GM12878 (cell line): ENCODE data around the gene SPTBN1. TPM values are rescaled to one million over a fixed set of nuclear protein-coding genes. Genes with fewer than 3 reads are reported as not detected.

Source experiments
- ATAC-seq: fragments of 200-7000 bp; cut with Tn5 transposase; 3 replicates; pipeline ENCODE4 v1.9.1; 2020; ENCODE audit warnings: mild to moderate bottlenecking, moderate library complexity
- BruUV-seq: library from RNA; stranded (reverse); fragments of 400-500 nt; replicated peaks from 2 replicates; lab custom pipeline; 2021; lab: Mats Ljungman, UMichigan
- CTCF ChIA-PET: fragments of 300-600 bp; sonication (Branson Sonifier 250); formaldehyde crosslinking; extraction: SDS; loops from one replicate; lab custom pipeline; 2021; ENCODE audit warnings: inconsistent platforms; lab: Yijun Ruan, JAX
- POLR2A ChIA-PET: fragments of 350-600 bp; formaldehyde crosslinking; extraction: SDS; loops from one replicate; lab custom pipeline; 2021; ENCODE audit warnings: inconsistent platforms; lab: Charles Lee
- RAD21 ChIA-PET: fragments of 300-600 bp; sonication (Branson Sonifier 250); formaldehyde crosslinking; loops from one replicate; lab custom pipeline; 2023; ENCODE audit warnings: antibody characterized with exemption; ENCODE audit not compliant: unreplicated experiment; lab: Charles Lee
- SMC1A ChIA-PET: fragments of 300-600 bp; sonication (Branson Sonifier 250); formaldehyde crosslinking; loops from one replicate; lab custom pipeline; 2023; ENCODE audit not compliant: unreplicated experiment, uncharacterized antibody; lab: Charles Lee
- DNase-seq: peaks from one replicate; pipeline ENCODE4 v3.0.0-alpha.2; 2011; ENCODE audit warnings: low read depth, low spot score
- FAIRE-seq: peaks from 3 replicates; lab custom pipeline; 2011; peaks lifted over from hg19 to GRCh38; lab: Jason Lieb, UNC
- H2AFZ ChIP-seq: 2 replicates; pipeline ENCODE4 v1.6.0; 2011; ENCODE audit warnings: low read depth, low read length, control low read depth; ENCODE audit not compliant: control insufficient read depth
- H3K27ac ChIP-seq: 2 replicates; pipeline ENCODE4 v1.5.1; 2011; ENCODE audit warnings: control low read depth; ENCODE audit not compliant: control insufficient read depth, insufficient read depth
- H3K27me3 ChIP-seq, 2 experiments: replicated peaks in 1 of 2; 2 replicates each; pipeline versions ENCODE4 v1.6.0 to v1.6.1; 2011; ENCODE audit warnings: low read length in 1 of 2; ENCODE audit not compliant: control insufficient read depth in 2 of 2, insufficient read depth in 2 of 2
- H3K36me3 ChIP-seq, 2 experiments: 2 replicates each; pipeline ENCODE4 v1.5.1; 2011; ENCODE audit warnings: low read length in 1 of 2; ENCODE audit not compliant: control insufficient read depth in 2 of 2, insufficient read depth in 2 of 2
- H3K4me1 ChIP-seq: 2 replicates; pipeline ENCODE4 v1.6.1; 2011; ENCODE audit warnings: mild to moderate bottlenecking, low read length, moderate library complexity, mixed read lengths; ENCODE audit not compliant: control insufficient read depth, insufficient read depth
- H3K4me2 ChIP-seq: 2 replicates; pipeline ENCODE4 v1.6.0; 2011; ENCODE audit warnings: control low read depth; ENCODE audit not compliant: control insufficient read depth, insufficient read depth
- H3K4me3 ChIP-seq: fragments of 200-600 bp; sonication (generic); 2 replicates; pipeline ENCODE4 v1.5.1; 2016
- H3K79me2 ChIP-seq: 2 replicates; pipeline ENCODE4 v1.6.0; 2011; ENCODE audit warnings: low read length; ENCODE audit not compliant: control insufficient read depth, insufficient read depth
- H3K9ac ChIP-seq: 2 replicates; pipeline ENCODE4 v1.8.0; 2011; ENCODE audit warnings: low read length, control low read depth, mixed read lengths; ENCODE audit not compliant: control insufficient read depth, insufficient read depth
- H3K9me3 ChIP-seq: replicated peaks from 3 replicates; pipeline ENCODE4 v1.5.1; 2011; ENCODE audit warnings: mild to moderate bottlenecking, low read length; ENCODE audit not compliant: control insufficient read depth, insufficient read depth
- H4K20me1 ChIP-seq: 2 replicates; pipeline ENCODE4 v1.6.0; 2011; ENCODE audit not compliant: control insufficient read depth, insufficient read depth
- ATF7 ChIP-seq: fragments of 450-650 bp; IDR thresholded peaks from 2 replicates; pipeline ENCODE4 v1.6.1; 2016; ENCODE audit warnings: low read depth, mild to moderate bottlenecking
- BRCA1 ChIP-seq: IDR thresholded peaks from 2 replicates; pipeline ENCODE4 v1.6.1; 2011; ENCODE audit warnings: low read depth, low read length, improper control_type of control experiment
- CBX3 ChIP-seq: fragments of 200-600 bp; sonication (generic); IDR thresholded peaks from 2 replicates; pipeline ENCODE4 v1.6.1; 2016; ENCODE audit warnings: low read depth, borderline replicate concordance
- EED ChIP-seq: sonication (generic); IDR thresholded peaks from 2 replicates; pipeline ENCODE4 v1.6.1; 2016; ENCODE audit warnings: antibody characterized with exemption, low read depth
- ESRRA ChIP-seq: IDR thresholded peaks from 2 replicates; pipeline ENCODE4 v1.6.1; 2012; ENCODE audit warnings: mild to moderate bottlenecking, low read length, improper control_type of control experiment
- FOS ChIP-seq: IDR thresholded peaks from 3 replicates; pipeline ENCODE4 v1.6.1; 2011; ENCODE audit warnings: borderline replicate concordance; ENCODE audit not compliant: insufficient read length; ENCODE audit errors: extremely low read depth
- IKZF2 ChIP-seq, 2 experiments: fragments of 450-650 bp; IDR thresholded peaks; 2 replicates each; pipeline ENCODE4 v1.6.1; 2017; ENCODE audit warnings: mild to moderate bottlenecking in 2 of 2, moderate library complexity in 2 of 2
- KLF5 ChIP-seq: fragments of 450-650 bp; IDR thresholded peaks from 2 replicates; pipeline ENCODE4 v1.6.1; 2014; ENCODE audit warnings: mild to moderate bottlenecking; ENCODE audit not compliant: partially characterized antibody
- LARP7 ChIP-seq: fragments of 450-650 bp; IDR thresholded peaks from 2 replicates; pipeline ENCODE4 v1.6.1; 2017; ENCODE audit warnings: mild to moderate bottlenecking
- MXI1 ChIP-seq: fragments of 150-350 bp; IDR thresholded peaks from 2 replicates; pipeline ENCODE4 v1.6.1; 2011; ENCODE audit warnings: low read depth, mild to moderate bottlenecking, inconsistent platforms, low read length, improper control_type of control experiment
- POLR2AphosphoS5 ChIP-seq: IDR thresholded peaks from 2 replicates; pipeline ENCODE4 v1.6.1; 2011; ENCODE audit warnings: mild to moderate bottlenecking, low read length, inconsistent platforms
- SMAD5 ChIP-seq: IDR thresholded peaks from 2 replicates; pipeline ENCODE4 v1.6.1; 2016; ENCODE audit warnings: antibody characterized with exemption, low read depth
- TCF3 ChIP-seq: IDR thresholded peaks from 2 replicates; pipeline ENCODE4 v1.6.1; 2012; ENCODE audit warnings: low read depth, mild to moderate bottlenecking, low read length, borderline replicate concordance; ENCODE audit not compliant: insufficient read depth
- TCF7 ChIP-seq: IDR thresholded peaks from 2 replicates; pipeline ENCODE4 v1.6.1; 2014; ENCODE audit warnings: antibody characterized with exemption, borderline replicate concordance
- ZSCAN29 ChIP-seq: fragments of 450-650 bp; IDR thresholded peaks from 2 replicates; pipeline ENCODE4 v1.6.1; 2017; ENCODE audit warnings: mild to moderate bottlenecking, moderate library complexity
- WGBS: methylation state at CpG from one replicate; pipeline ENCODE4 v1.1.6; 2016; ENCODE audit warnings: low lambda C conversion rate; ENCODE audit not compliant: insufficient replicate concordance, insufficient coverage; ENCODE audit errors: missing lambda C conversion rate; 5-methylcytosine and 5-hydroxymethylcytosine counted together
- in situ Hi-C: fragments of 300-500 bp; cut with MboI; formaldehyde crosslinking; loops from 9 replicates; pipeline ENCODE4 v1.14.3; 2018; ENCODE audit warnings: mixed read lengths
- intact Hi-C: fragments of 100-400 bp; cut with micrococcal nuclease; formaldehyde crosslinking; loops from one replicate; pipeline ENCODE4 v1.14.2; 2022; ENCODE audit not compliant: unreplicated experiment
- polyA plus RNA-seq, 11 experiments: library from polyadenylated mRNA; depleted of rRNA in 4 of 11; unstranded in 6 of 11; stranded (reverse) in 5 of 11; fragments of >200 nt; fragmentation: Nextera tagmentation in 4 of 11; fragmentation: Illumina TruSeq in 1 of 11; extraction: Ambion mirVana in 4 of 11; extraction: Trizol in 1 of 11; gene quantifications; 1 replicate in 1 of 11; 2 replicates in 10 of 11; pipeline versions ENCODE4 v1.2.1 to v1.2.3, GENCODE V29; 2011 to 2016; ENCODE audit warnings: inconsistent platforms in 2 of 11, missing spikeins in 2 of 11, low read depth in 1 of 11
- total RNA-seq, 4 experiments: library from RNA; depleted of rRNA in 3 of 4; stranded (reverse); fragments of >200 nt in 3 of 4; fragmentation: Illumina TruSeq in 1 of 4; extraction: Trizol in 1 of 4; gene quantifications; 2 replicates each; pipeline versions ENCODE4 v1.2.1 to v1.2.3, GENCODE V29; 2013 to 2021
- TF ChIP-seq, protein P1 (sequence below): fragments of 450-650 bp; IDR thresholded peaks from 2 replicates; pipeline ENCODE4 v1.6.1; 2017; ENCODE audit warnings: antibody characterized with exemption, mild to moderate bottlenecking, moderate library complexity
- TF ChIP-seq, protein P2 (sequence below): fragments of 450-650 bp; IDR thresholded peaks from 2 replicates; pipeline ENCODE4 v1.6.1; 2016; ENCODE audit warnings: mild to moderate bottlenecking
- TF ChIP-seq, protein P3 (sequence below): fragments of 450-650 bp; IDR thresholded peaks from 2 replicates; pipeline ENCODE4 v1.6.1; 2016; ENCODE audit warnings: mild to moderate bottlenecking

Gene SPTBN1
- total and polyA plus RNA-seq, 10 of the 15 experiments (the other 5 are each of a cell fraction or from before 2014, with no cell fraction given), result 20.6 to 154 (median 76.7) TPM

DNA sequence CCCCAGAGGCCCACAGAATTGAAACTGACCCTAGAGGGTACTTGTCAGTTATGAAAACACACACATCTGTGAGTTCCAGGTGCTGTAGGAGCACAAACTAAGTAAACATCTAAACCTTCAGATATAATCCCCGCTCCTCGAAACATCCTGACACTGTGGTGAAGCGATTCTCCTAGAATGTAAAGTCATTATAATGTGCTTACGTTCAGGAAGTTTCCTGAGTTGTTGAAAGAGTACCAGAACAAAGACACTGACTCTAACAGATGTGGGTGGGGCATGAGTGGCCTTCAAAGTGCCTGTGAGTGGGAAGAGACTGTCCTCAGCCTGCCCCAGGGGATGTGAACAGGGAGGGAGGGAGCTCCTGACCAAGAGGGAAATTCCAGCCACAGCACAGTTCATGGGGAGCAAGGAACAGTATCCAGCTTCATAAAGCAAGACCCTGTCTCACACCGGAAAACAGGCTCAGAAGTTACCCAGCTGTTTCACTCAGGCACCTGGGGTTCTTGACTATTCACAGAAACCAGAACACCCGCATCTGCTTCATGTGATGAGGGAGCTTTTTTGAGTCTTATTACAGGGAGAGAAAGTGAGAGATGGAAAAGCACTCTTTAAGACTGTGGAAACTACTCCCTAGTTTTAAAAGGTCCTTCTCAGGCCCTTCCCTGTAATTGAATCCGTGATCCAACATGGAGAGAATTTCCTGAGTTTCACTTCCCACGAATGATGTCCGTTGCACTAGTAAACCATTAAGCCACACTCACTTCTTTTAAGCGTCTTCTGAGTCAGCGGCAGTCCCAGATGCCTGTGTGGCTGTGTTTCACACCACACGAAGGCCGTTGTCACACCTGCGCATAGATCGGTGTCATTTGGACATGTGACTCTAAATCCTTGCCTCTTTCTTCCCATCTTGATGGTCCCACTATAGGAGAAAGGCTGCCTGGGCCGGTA lies 178.7 kb downstream of the SPTBN1 start:
- H3K27me3 ChIP-seq, result no peaks in the 10 kb centered on the region
- DNase-seq (peak; percentile 93), ATAC-seq (peak; percentile 81), FAIRE-seq (peak; percentile 89)
- WGBS, result 7% methylated on average over 16 of the region's 16 CpGs
- ChIA-PET RAD21 (interaction anchor here (1.0 to 3.9 kb wide), 24 partner anchors 10 to 111 kb away, joined by 3 to 56 read pairs (median 6); no protein-coding TSS in a partner anchor), POLR2A (interaction anchor here (0.6 to 4.0 kb wide), 19 partner anchors 11 to 978 kb away, joined by 3 to 40 read pairs (median 4); no protein-coding TSS in a partner anchor), SMC1A (interaction anchor here (0.6 to 6.4 kb wide), 30 partner anchors 9 to 115 kb away, joined by 3 to 86 read pairs (median 6); no protein-coding TSS in a partner anchor), CTCF (interaction anchor here (0.7 to 3.8 kb wide), 15 partner anchors 10 to 167 kb away, joined by 3 to 31 read pairs (median 4); no protein-coding TSS in a partner anchor)
- in situ Hi-C loops, result no loop called here
- no peaks in the 10 kb centered on the region; the same call in 2 of the 3 replicates for H3K9me3 ChIP-seq
- peaks cover 36% of the 10 kb centered on the region for H3K79me2 ChIP-seq
- intact Hi-C loops, result loop anchor here (1.0 to 10.0 kb wide), 6 partner anchors 46 to 530 kb away; no protein-coding TSS in a partner anchor
- H4K20me1 ChIP-seq, result no peaks in the 10 kb centered on the region; the same call in 1 of the 2 replicates
- peak overlapping the region; percentile 38 for H3K4me3 ChIP-seq
- H3K9ac ChIP-seq, result peak overlapping the region; percentile 61
- peak overlapping the region; percentile 61 for H3K4me2 ChIP-seq
- BruUV-seq, result no TSS peak
- H3K4me1 ChIP-seq, result peaks cover 57% of the 10 kb centered on the region
- peaks cover 36 to 47% of the 10 kb centered on the region in 2 experiments for H3K36me3 ChIP-seq
- peak overlapping the region; percentile 95 for H3K27ac ChIP-seq
- no peak overlapping the region for H2AFZ ChIP-seq
- TF ChIP-seq MXI1, result no peak
- TF ChIP-seq, protein P1, sequence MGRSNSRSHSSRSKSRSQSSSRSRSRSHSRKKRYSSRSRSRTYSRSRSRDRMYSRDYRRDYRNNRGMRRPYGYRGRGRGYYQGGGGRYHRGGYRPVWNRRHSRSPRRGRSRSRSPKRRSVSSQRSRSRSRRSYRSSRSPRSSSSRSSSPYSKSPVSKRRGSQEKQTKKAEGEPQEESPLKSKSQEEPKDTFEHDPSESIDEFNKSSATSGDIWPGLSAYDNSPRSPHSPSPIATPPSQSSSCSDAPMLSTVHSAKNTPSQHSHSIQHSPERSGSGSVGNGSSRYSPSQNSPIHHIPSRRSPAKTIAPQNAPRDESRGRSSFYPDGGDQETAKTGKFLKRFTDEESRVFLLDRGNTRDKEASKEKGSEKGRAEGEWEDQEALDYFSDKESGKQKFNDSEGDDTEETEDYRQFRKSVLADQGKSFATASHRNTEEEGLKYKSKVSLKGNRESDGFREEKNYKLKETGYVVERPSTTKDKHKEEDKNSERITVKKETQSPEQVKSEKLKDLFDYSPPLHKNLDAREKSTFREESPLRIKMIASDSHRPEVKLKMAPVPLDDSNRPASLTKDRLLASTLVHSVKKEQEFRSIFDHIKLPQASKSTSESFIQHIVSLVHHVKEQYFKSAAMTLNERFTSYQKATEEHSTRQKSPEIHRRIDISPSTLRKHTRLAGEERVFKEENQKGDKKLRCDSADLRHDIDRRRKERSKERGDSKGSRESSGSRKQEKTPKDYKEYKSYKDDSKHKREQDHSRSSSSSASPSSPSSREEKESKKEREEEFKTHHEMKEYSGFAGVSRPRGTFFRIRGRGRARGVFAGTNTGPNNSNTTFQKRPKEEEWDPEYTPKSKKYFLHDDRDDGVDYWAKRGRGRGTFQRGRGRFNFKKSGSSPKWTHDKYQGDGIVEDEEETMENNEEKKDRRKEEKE, result no peak
- TF ChIP-seq TCF3, result peak; percentile 85
- no peak for TF ChIP-seq ZSCAN29
- peak; percentile 71 for TF ChIP-seq POLR2AphosphoS5
- peak; percentile 64; the same call in 1 of the 2 replicates for TF ChIP-seq TCF7
- TF ChIP-seq, protein P2, sequence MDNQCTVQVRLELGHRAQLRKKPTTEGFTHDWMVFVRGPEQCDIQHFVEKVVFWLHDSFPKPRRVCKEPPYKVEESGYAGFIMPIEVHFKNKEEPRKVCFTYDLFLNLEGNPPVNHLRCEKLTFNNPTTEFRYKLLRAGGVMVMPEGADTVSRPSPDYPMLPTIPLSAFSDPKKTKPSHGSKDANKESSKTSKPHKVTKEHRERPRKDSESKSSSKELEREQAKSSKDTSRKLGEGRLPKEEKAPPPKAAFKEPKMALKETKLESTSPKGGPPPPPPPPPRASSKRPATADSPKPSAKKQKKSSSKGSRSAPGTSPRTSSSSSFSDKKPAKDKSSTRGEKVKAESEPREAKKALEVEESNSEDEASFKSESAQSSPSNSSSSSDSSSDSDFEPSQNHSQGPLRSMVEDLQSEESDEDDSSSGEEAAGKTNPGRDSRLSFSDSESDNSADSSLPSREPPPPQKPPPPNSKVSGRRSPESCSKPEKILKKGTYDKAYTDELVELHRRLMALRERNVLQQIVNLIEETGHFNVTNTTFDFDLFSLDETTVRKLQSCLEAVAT, result peak; percentile 63
- no peak for TF ChIP-seq SMAD5
- peak; percentile 67 for TF ChIP-seq LARP7
- TF ChIP-seq BRCA1, result no peak
- TF ChIP-seq CBX3, result no peak
- TF ChIP-seq KLF5, result peak; percentile 46
- peak; percentile 58 for TF ChIP-seq ATF7
- peak; percentile 97 for TF ChIP-seq EED
- no peak for TF ChIP-seq FOS
- peak; percentile 99 for TF ChIP-seq IKZF2 (IDR thresholded peaks at IDR 0.05)
- no peak for TF ChIP-seq ESRRA
- TF ChIP-seq, protein P3, sequence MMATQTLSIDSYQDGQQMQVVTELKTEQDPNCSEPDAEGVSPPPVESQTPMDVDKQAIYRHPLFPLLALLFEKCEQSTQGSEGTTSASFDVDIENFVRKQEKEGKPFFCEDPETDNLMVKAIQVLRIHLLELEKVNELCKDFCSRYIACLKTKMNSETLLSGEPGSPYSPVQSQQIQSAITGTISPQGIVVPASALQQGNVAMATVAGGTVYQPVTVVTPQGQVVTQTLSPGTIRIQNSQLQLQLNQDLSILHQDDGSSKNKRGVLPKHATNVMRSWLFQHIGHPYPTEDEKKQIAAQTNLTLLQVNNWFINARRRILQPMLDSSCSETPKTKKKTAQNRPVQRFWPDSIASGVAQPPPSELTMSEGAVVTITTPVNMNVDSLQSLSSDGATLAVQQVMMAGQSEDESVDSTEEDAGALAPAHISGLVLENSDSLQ, result no peak; the same call in 1 of the 2 replicates
